ENCODE data around the gene GRID2. TPM values are rescaled to one million over a fixed set of nuclear protein-coding genes. Genes with fewer than 3 reads are reported as not detected.

Gene GRID2
- total RNA-seq, 1 donor = not detected

- H3K4me3 ChIP-seq (ENCODE audit: low read depth, low read length) = no peak overlapping the region
- DNase-seq (ENCODE audit: low read depth) = no peak
- no peak for TF ChIP-seq CTCF (IDR thresholded peaks at IDR 0.05; ENCODE audit: insufficient read depth, low read depth, low read length)
These were observed 347.8 kb downstream of the GRID2 start for GRCh38 chr4:92651536-92651935.

GRCh38 chr4:92654084-92654483 is 350.3 kb downstream of the GRID2 start:
- DNase-seq (ENCODE audit: low read depth) = no peak
- no peak for TF ChIP-seq CTCF (IDR thresholded peaks at IDR 0.05; ENCODE audit: insufficient read depth, low read depth, low read length)
- H3K4me3 ChIP-seq (ENCODE audit: low read depth, low read length) = no peak overlapping the region

- TF ChIP-seq CTCF (IDR thresholded peaks at IDR 0.05; ENCODE audit: insufficient read depth, low read depth, low read length) = no peak
- H3K4me3 ChIP-seq (ENCODE audit: low read depth, low read length) = no peak overlapping the region
- no peak for DNase-seq (ENCODE audit: low read depth)
These were observed 353.9 kb downstream of the GRID2 start for GRCh38 chr4:92657695-92658094.

GRCh38 chr4:92658318-92658717 is 354.6 kb downstream of the GRID2 start:
- TF ChIP-seq CTCF (IDR thresholded peaks at IDR 0.05; ENCODE audit: insufficient read depth, low read depth, low read length) = no peak
- H3K4me3 ChIP-seq (ENCODE audit: low read depth, low read length) = no peak overlapping the region
- no peak for DNase-seq (ENCODE audit: low read depth)

GRCh38 chr4:92677805-92678204 is 374.0 kb downstream of the GRID2 start:
- no peak for DNase-seq (ENCODE audit: low read depth)
- no peak overlapping the region for H3K4me3 ChIP-seq (ENCODE audit: low read depth, low read length)

GRCh38 chr4:92678292-92678691 is 374.5 kb downstream of the GRID2 start:
- no peak for DNase-seq (ENCODE audit: low read depth)
- no peak for TF ChIP-seq CTCF (IDR thresholded peaks at IDR 0.05; ENCODE audit: insufficient read depth, low read depth, low read length)
- H3K4me3 ChIP-seq (ENCODE audit: low read depth, low read length) = no peak overlapping the region

More at GRCh38 chr4:92677805-92678204, 374.0 kb downstream of the GRID2 start:
- no peak for TF ChIP-seq CTCF (IDR thresholded peaks at IDR 0.05; ENCODE audit: insufficient read depth, low read depth, low read length)

- TF ChIP-seq CTCF (IDR thresholded peaks at IDR 0.05; ENCODE audit: insufficient read depth, low read depth, low read length) = no peak
- no peak for DNase-seq (ENCODE audit: low read depth)
- H3K4me3 ChIP-seq (ENCODE audit: low read depth, low read length) = no peak overlapping the region
These were observed 375.4 kb downstream of the GRID2 start for GRCh38 chr4:92679149-92679548.
